Adrenal gland (tissue), 5 donors: Measurements from ENCODE around the gene PMVK.

Experiments used
- POLR2A ChIP-seq, 2 donors: fragments of 450-650 bp; IDR thresholded peaks; one replicate each; pipeline ENCODE4 v1.6.1; 2017; ENCODE audit warnings: antibody characterized with exemption in 2 of 2, mild to moderate bottlenecking in 2 of 2, moderate library complexity in 1 of 2
- TF ChIP-seq, protein P1 (sequence below), 6 experiments: fragments of 450-650 bp in 4 of 6; fragments of 200-600 bp in 2 of 6; sonication (generic) in 1 of 6; IDR thresholded peaks; 1 replicate in 5 of 6; 2 replicates in 1 of 6; pipeline versions ENCODE4 v1.5.1 to v1.8.0; 2016 to 2021; ENCODE audit warnings: antibody characterized with exemption in 6 of 6, mild to moderate bottlenecking in 2 of 6, moderate library complexity in 1 of 6
- donor health status: DM: no; HTN: no; CAD: no.

DNA sequence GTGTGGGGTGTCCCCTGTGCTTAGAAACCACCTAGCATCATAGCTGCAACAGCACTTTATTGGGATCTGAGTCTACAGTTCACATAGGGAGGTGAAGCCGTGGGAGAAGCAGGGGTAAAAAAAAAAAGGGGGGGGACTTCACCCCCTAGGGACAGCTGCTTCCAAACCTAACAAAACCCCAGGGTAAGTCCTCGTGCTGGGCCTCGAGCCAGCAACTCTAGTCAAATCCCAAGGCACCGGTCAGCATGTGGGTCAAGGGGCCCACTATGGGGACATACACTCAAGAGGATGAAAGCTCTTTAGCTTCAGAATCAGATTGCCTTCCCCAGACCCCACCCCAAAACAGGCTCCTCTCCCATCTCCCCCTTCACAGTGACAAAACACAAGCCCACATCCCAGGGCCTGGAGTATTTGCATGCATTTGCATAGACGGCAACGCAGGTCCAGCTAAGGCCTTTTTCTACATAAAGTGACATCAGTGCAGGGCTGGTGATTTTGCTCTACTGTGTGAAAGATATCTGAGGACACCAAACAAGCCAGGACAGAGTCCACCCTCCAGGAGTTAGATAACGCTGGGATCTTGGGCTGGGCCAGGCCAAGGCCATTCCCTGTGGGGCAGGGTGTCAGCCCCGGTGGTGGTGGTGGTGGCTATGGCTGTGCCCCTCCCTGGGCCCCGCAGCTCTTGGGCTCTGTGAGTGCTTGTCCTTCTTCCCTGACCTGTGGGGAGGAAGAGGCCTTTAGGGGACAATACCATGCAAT, 8.1 kb upstream of the PMVK start:
- TF ChIP-seq, protein P1, sequence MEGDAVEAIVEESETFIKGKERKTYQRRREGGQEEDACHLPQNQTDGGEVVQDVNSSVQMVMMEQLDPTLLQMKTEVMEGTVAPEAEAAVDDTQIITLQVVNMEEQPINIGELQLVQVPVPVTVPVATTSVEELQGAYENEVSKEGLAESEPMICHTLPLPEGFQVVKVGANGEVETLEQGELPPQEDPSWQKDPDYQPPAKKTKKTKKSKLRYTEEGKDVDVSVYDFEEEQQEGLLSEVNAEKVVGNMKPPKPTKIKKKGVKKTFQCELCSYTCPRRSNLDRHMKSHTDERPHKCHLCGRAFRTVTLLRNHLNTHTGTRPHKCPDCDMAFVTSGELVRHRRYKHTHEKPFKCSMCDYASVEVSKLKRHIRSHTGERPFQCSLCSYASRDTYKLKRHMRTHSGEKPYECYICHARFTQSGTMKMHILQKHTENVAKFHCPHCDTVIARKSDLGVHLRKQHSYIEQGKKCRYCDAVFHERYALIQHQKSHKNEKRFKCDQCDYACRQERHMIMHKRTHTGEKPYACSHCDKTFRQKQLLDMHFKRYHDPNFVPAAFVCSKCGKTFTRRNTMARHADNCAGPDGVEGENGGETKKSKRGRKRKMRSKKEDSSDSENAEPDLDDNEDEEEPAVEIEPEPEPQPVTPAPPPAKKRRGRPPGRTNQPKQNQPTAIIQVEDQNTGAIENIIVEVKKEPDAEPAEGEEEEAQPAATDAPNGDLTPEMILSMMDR (IDR thresholded peaks at IDR 0.05), result no peak
- TF ChIP-seq POLR2A (IDR thresholded peaks at IDR 0.05), result no peak
